Fibroblast of pulmonary artery (primary cell): ENCODE measurements around the gene S100A8.
"Not testable (repeated sequence)": the region's sequence is repeated elsewhere in the genome, so short reads cannot be mapped to it uniquely, and the experiment has no call there.

Source experiments
- DNase-seq: peaks from one replicate; pipeline ENCODE4 v3.0.0-alpha.2; 2010; ENCODE audit warnings: low read depth
- H3K4me3 ChIP-seq: replicated peaks from 2 replicates; pipeline ENCODE4 v1.5.1; 2011; ENCODE audit warnings: low read depth, mild to moderate bottlenecking, control low read depth, low read length, moderate library complexity
- TF ChIP-seq, protein P1 (sequence below): IDR thresholded peaks from 2 replicates; pipeline ENCODE4 v1.5.1; 2011; ENCODE audit warnings: mild to moderate bottlenecking, control low read depth, low read length, inconsistent platforms; ENCODE audit errors: missing control alignments

The S100A8 gene

GRCh38 chr1:153428073-153428638, 37.3 kb upstream of the S100A8 start:
- TF ChIP-seq, protein P1, sequence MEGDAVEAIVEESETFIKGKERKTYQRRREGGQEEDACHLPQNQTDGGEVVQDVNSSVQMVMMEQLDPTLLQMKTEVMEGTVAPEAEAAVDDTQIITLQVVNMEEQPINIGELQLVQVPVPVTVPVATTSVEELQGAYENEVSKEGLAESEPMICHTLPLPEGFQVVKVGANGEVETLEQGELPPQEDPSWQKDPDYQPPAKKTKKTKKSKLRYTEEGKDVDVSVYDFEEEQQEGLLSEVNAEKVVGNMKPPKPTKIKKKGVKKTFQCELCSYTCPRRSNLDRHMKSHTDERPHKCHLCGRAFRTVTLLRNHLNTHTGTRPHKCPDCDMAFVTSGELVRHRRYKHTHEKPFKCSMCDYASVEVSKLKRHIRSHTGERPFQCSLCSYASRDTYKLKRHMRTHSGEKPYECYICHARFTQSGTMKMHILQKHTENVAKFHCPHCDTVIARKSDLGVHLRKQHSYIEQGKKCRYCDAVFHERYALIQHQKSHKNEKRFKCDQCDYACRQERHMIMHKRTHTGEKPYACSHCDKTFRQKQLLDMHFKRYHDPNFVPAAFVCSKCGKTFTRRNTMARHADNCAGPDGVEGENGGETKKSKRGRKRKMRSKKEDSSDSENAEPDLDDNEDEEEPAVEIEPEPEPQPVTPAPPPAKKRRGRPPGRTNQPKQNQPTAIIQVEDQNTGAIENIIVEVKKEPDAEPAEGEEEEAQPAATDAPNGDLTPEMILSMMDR = no peak
- no peak for DNase-seq
- H3K4me3 ChIP-seq = no peak overlapping the region

GRCh38 chr1:153426809-153427208, 35.9 kb upstream of the S100A8 start:
- no peak for DNase-seq
- TF ChIP-seq, protein P1 = no peak
- no peak overlapping the region for H3K4me3 ChIP-seq

- no peak overlapping the region for H3K4me3 ChIP-seq
- TF ChIP-seq, protein P1 = no peak
- DNase-seq = peak; percentile 75
Measured at GRCh38 chr1:153422450-153423068, 31.7 kb upstream of the S100A8 start.

DNA sequence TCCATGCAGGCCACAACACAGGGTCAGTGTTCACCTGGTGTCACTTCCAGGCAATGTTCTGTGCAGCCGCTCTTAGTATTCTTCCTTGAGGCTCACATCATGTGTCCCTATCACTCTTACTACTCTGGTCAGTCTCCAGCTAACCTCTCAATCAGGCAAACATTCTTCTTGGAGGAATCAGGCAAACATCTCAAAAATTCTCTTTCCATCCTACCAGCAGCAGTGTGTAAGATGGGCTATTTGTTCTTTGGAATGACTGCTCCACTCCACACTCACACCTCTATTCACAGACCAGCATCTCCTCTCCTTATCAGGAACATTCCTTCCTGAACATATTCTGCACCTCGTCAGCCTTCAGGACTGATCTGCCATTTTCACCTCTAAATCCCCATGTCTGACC, 29.4 kb upstream of the S100A8 start:
- DNase-seq = no peak
- H3K4me3 ChIP-seq = no peak overlapping the region
- TF ChIP-seq, protein P1 = no peak

GRCh38 chr1:153419436-153419793, 28.5 kb upstream of the S100A8 start:
- H3K4me3 ChIP-seq, DNase-seq: not testable (repeated sequence)

GRCh38 chr1:153418758-153419435, 28.0 kb upstream of the S100A8 start:
- DNase-seq, H3K4me3 ChIP-seq: not testable (repeated sequence)

GRCh38 chr1:153417136-153417888, 26.4 kb upstream of the S100A8 start:
- no peak overlapping the region for H3K4me3 ChIP-seq
- TF ChIP-seq, protein P1 = no peak
- DNase-seq = no peak
